ENCODE results near the gene GPR3.

Gene GPR3

GRCh38 chr1:27392096-27392777, at the start of gene GPR3:
TSS of gene GPR3 (plus strand) at chr1:27392622. CDS start at chr1:27393799, 1,177 bp downstream.
- TF ChIP-seq CTCF (IDR thresholded peaks at IDR 0.05) = peak; percentile 72

- TF ChIP-seq CTCF (IDR thresholded peaks at IDR 0.05) = no peak
These were observed 49.4 kb upstream of the GPR3 start for GRCh38 chr1:27342778-27343638.

- TF ChIP-seq CTCF (IDR thresholded peaks at IDR 0.05) = no peak
These were observed 48.8 kb upstream of the GPR3 start for GRCh38 chr1:27343639-27344025.

GRCh38 chr1:27345272-27345671, 47.1 kb upstream of the GPR3 start:
- TF ChIP-seq CTCF (IDR thresholded peaks at IDR 0.05) = no peak

GRCh38 chr1:27346357-27346756, 46.1 kb upstream of the GPR3 start:
- TF ChIP-seq CTCF (IDR thresholded peaks at IDR 0.05) = no peak

GRCh38 chr1:27346991-27347624, 45.3 kb upstream of the GPR3 start:
- TF ChIP-seq CTCF (IDR thresholded peaks at IDR 0.05) = no peak

GRCh38 chr1:27348861-27349783, 43.3 kb upstream of the GPR3 start:
- TF ChIP-seq CTCF (IDR thresholded peaks at IDR 0.05) = no peak
